SK-N-SH treated with all-trans-retinoic acid at 6 μM for 48 hours (cell line): Measurements from ENCODE around the gene INPP4B.

ENCODE experiments used
- CREB5 ChIP-seq: fragments of 250-450 bp; sonication (Bioruptor Pico); IDR thresholded peaks from 2 replicates; pipeline ENCODE4 v1.5.1; 2020; ENCODE audit warnings: low read depth, mild to moderate bottlenecking, moderate library complexity
- ZFP30 ChIP-seq: fragments of 450-650 bp; formaldehyde crosslinking; IDR thresholded peaks from 2 replicates; pipeline ENCODE4 v1.5.0; 2022; ENCODE audit warnings: mild to moderate bottlenecking, moderate library complexity

- TF ChIP-seq ZFP30 (CRISPR knock-in tag) (no peak), CREB5 (CRISPR knock-in tag) (no peak)
Observed at GRCh38 chr4:142356118-142356759, 489.9 kb downstream of the INPP4B start.
